NCI-H345 treated with DMSO at 0.1 percent for 48 hours (cell line): Measurements from ENCODE around the gene FAM168A.

Source experiments
- DNase-seq: peaks from one replicate; lab custom pipeline; 2025; ENCODE audit not compliant: unreplicated experiment; lab: John Stamatoyannopoulos, UW

Gene FAM168A

GRCh38 chr11:73430326-73430725 is 167.6 kb downstream of the FAM168A start:
- no peak for DNase-seq

GRCh38 chr11:73429121-73429750 is 168.7 kb downstream of the FAM168A start:
- no peak for DNase-seq

- DNase-seq = no peak
Measured at GRCh38 chr11:73428699-73429098, 169.2 kb downstream of the FAM168A start.

DNA sequence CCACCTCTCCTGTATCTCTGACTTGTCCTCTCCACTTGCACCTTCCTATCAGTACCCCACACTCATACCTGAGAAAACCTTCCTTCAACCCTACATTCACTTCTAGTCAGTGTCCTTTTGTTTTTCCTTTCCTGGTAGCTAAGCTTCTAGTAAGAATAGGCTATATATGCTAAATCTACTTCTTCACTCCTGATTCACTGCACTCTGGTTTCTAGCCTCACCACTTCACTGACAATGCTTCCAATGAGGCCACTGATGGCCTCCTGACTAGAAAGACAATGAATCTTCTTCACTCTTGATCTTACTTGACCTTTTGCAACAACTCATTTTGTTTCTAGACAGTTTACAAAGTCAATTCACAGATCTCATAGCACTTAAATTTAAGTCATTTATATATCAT is 169.7 kb downstream of the FAM168A start:
- no peak for DNase-seq

GRCh38 chr11:73426219-73426850 is 171.6 kb downstream of the FAM168A start:
- DNase-seq = no peak

- no peak for DNase-seq
Measured at GRCh38 chr11:73425108-73425507, 172.8 kb downstream of the FAM168A start.

- DNase-seq = no peak
Measured at GRCh38 chr11:73423506-73423905, 174.4 kb downstream of the FAM168A start.

DNA sequence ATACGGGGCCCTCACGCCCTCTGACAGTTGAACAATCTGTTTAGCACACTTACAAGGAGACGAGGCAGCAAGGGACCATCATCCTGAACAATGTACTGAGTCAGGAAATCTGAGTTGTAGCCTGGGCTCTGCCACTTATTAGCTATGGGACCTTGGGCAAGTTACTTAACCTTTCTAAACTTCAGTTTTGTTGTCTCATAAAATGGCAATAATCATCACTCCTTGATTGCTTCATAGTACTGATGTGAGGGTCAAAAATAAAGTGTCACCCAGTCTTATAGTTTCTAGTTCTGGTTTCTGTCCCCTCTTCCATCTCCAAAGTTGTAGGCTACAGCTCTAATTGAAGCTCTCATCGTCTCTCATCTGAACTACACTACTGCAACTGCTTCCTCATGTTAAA is 175.0 kb downstream of the FAM168A start:
- DNase-seq = no peak

DNA sequence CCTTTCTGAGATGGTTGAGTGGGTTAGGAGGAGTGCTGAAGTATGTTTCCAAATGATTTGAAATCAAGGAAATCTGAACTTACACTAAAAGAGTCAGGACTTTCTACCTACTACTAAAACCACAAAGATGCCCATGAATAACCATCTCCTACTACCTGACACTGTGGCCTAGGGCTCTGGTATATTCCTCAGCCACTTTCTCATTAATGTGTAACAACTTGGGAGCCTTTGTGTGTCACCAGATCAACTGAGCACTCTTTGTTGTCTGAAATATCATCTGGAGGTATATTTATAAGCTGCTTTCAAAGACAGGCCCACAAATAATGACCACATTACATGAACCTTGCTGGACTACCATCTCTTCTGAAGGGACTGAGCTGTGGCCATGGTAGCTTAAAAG is 177.8 kb downstream of the FAM168A start:
- DNase-seq = no peak

DNA sequence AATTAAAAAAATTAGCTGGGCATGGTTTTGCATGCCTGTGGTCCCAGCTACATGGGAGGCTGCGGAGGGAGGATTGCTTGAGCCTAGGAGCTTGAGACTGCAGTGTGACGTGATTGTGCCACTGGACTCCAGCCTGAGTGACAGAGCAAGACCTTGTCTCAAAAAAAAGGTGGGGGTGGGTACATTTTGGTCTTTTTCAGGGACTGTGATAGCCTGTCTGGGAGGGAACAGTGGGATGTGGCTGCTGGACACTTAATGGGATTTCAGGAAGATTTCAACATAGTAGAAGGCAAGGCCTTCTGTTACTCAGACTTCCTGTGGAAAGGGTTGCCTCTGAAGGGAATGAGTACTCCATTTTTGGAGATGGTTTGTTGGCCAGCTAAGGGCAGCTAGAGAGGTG is 181.1 kb downstream of the FAM168A start:
- no peak for DNase-seq

DNA sequence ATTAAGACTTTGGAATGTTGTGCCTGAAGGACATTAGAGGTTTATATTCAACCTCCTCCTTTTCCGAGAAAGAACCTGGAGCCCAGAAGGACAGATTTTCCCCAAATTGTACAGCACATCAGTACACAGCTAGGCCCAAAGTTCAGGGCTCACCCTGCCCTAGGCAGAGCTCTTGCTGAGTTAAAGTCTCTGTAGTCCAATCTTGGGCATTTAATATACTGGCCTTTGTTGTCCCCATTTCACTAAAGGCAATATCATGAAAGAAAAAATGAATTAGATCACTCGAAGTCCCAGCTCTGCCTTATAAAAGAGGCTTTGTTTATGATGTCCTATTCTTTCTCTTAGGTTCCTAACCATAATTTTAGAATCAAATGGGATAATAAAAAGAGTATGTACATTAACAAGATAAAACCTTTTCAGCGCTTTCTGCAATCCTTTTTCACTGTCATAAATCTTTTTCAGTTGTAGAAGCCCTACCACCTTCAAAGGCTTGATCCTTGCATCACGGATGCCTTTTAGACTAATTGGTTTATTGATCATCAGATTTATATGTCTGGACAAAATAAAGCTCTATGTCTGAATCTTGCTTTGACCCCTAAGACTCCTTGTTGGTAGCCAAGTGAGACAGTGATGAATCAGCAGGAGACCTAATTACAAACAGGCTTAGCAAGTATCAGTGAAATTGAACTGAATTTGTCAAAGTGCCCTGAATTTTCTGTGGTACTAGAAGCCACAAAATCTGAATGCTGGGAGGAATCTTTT is 181.9 kb downstream of the FAM168A start:
- DNase-seq = no peak

- no peak for DNase-seq
Measured at GRCh38 chr11:73414977-73415651, 182.8 kb downstream of the FAM168A start.

GRCh38 chr11:73413256-73413655 is 184.7 kb downstream of the FAM168A start:
- no peak for DNase-seq

- DNase-seq = no peak
Measured at GRCh38 chr11:73412308-73412707, 185.6 kb downstream of the FAM168A start.

DNA sequence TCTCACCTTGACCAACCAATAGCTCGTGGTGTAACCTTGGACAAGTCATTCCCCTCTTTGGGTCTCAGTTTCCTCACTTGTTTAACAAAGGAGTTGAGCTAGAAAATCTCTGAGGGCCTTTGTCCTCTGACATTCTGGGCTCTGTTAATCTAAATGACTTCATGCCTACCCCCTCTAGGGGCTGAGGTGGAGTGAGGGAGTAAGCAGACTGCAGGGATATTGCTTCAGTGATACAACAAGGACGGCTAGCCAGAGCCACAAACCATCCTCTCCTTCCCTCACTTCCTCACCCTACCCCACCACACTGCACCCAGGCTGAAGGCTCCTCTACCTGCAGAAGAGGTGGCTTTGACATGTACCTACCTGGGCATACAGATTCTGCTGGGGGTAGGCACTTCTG is 186.9 kb downstream of the FAM168A start:
- DNase-seq = no peak

GRCh38 chr11:73410627-73411026 is 187.3 kb downstream of the FAM168A start:
- DNase-seq = no peak

DNA sequence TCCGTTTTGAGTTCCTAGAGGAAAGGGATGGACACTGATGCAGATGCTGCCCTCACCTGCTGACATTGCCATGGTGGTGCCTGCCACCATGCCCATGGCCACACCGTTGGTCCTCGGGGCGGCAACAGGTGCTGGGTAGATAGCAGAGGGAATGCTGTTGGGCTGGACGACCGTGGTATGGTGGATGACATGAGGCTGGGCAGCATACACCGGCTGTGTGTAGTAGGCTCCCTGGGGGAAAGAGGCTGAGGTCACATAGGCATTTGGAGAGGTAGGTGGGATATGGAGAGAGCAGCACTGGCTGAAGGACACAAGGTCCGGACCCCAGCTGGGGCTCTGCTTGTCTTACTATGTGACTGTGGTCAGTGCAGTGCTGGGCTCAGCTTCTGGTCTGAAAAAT is 188.5 kb downstream of the FAM168A start:
- DNase-seq = no peak

GRCh38 chr11:73406619-73407018 is 191.3 kb downstream of the FAM168A start:
- DNase-seq = no peak

DNA sequence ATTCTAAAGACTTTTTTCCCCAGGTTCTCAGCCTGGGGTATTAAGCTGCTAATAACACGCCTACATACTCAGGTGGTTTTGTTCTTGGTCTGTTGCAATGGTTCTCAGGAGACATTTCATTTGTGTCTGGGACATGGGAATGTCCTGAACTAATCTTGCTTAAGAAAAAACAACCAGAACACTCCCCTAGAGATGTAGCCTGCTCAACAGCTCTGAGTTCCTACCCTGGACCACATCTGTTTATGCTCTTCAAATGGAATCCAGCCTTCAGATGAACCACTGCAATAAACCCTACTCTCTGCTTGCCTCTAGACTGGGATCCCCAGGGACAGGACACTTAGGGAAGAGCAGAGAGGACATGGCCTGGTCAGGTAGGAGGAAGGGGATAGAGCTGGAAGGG is 191.8 kb downstream of the FAM168A start:
- no peak for DNase-seq

GRCh38 chr11:73405146-73405510 is 192.8 kb downstream of the FAM168A start:
- DNase-seq = no peak

- DNase-seq = no peak
Measured at GRCh38 chr11:73404506-73405145, 193.3 kb downstream of the FAM168A start.
